OCI-LY1 (cell line): Measurements from ENCODE around the gene VAV3.

ENCODE experiments used
- H2AFZ ChIP-seq: fragments of 200-600 bp; sonication (generic), shearing (Covaris generic); 2 replicates; pipeline ENCODE4 v1.6.0; 2014; ENCODE audit warnings: antibody characterized with exemption, mild to moderate bottlenecking, low read length
- H3F3A ChIP-seq: fragments of 200-600 bp; sonication (generic), shearing (Covaris generic); 2 replicates; pipeline ENCODE4 v1.6.0; 2014; ENCODE audit warnings: mild to moderate bottlenecking, antibody characterized with exemption, low read length, moderate library complexity; ENCODE audit not compliant: insufficient read depth
- H3K27ac ChIP-seq: fragments of 200-600 bp; sonication (generic); 2 replicates; pipeline ENCODE4 v1.5.1; 2014; ENCODE audit warnings: low read length, mixed run types, mild to moderate bottlenecking, low read depth; ENCODE audit not compliant: poor library complexity, severe bottlenecking
- H3K27me3 ChIP-seq: fragments of 200-600 bp; sonication (generic); 2 replicates; pipeline ENCODE4 v1.6.0; 2014; ENCODE audit warnings: antibody characterized with exemption, mild to moderate bottlenecking, low read length, moderate library complexity; ENCODE audit not compliant: insufficient read depth
- H3K36me3 ChIP-seq: fragments of 200-600 bp; sonication (generic); 2 replicates; pipeline ENCODE4 v1.6.1; 2014; ENCODE audit warnings: mild to moderate bottlenecking, antibody characterized with exemption, low read length, moderate library complexity, mixed read lengths; ENCODE audit not compliant: insufficient read depth
- H3K4me1 ChIP-seq: fragments of 200-600 bp; sonication (generic); 2 replicates; pipeline ENCODE4 v1.5.1; 2014; ENCODE audit warnings: mild to moderate bottlenecking, low read length, moderate library complexity; ENCODE audit not compliant: insufficient read depth, severe bottlenecking
- H3K4me2 ChIP-seq: fragments of 200-600 bp; sonication (generic), shearing (Covaris generic); 2 replicates; pipeline ENCODE4 v1.6.1; 2014; ENCODE audit warnings: low read length
- H3K4me3 ChIP-seq: fragments of 200-600 bp; sonication (generic); 2 replicates; pipeline ENCODE4 v1.5.1; 2014; ENCODE audit warnings: low read length, low read depth, mild to moderate bottlenecking, mixed read lengths; ENCODE audit not compliant: poor library complexity, severe bottlenecking
- H3K79me2 ChIP-seq: fragments of 200-600 bp; shearing (Covaris generic); 2 replicates; pipeline ENCODE4 v1.6.1; 2016; ENCODE audit warnings: mixed run types, low read length, mixed read lengths; ENCODE audit not compliant: insufficient read depth
- H3K9ac ChIP-seq: fragments of 200-600 bp; sonication (generic), shearing (Covaris generic); 2 replicates; pipeline ENCODE4 v1.6.1; 2014; ENCODE audit warnings: mild to moderate bottlenecking, low read length, mixed read lengths
- H3K9me2 ChIP-seq: fragments of 200-600 bp; sonication (generic), shearing (Covaris generic); 2 replicates; pipeline ENCODE4 v1.6.1; 2014; ENCODE audit warnings: low read depth, mild to moderate bottlenecking, low read length, mixed read lengths
- H3K9me3 ChIP-seq: fragments of 200-600 bp; shearing (Covaris generic); 2 replicates; pipeline ENCODE4 v1.6.1; 2014; ENCODE audit warnings: low read length, mixed read lengths
- H4K20me1 ChIP-seq: fragments of 200-600 bp; sonication (generic), shearing (Covaris generic); 2 replicates; pipeline ENCODE4 v1.6.0; 2016; ENCODE audit warnings: mild to moderate bottlenecking, low read length; ENCODE audit not compliant: insufficient read depth
- CTCF ChIP-seq: fragments of 200-600 bp; sonication (generic), shearing (Covaris generic); IDR thresholded peaks from 2 replicates; pipeline ENCODE4 v1.5.1; 2017; ENCODE audit warnings: mild to moderate bottlenecking, antibody characterized with exemption, low read length, moderate library complexity, mixed read lengths
- EZH2 ChIP-seq: fragments of 200-600 bp; sonication (generic), shearing (Covaris generic); IDR thresholded peaks from 2 replicates; pipeline ENCODE4 v1.8.0; 2017; ENCODE audit warnings: borderline replicate concordance, mixed run types, mild to moderate bottlenecking, antibody characterized with exemption, low read length, moderate library complexity, mixed read lengths

Gene VAV3

GRCh38 chr1:107831921-107832320 lies 133.1 kb downstream of the VAV3 start:
- Histone ChIP-seq H3K27ac (no peak overlapping the region), H3K27me3 (no peaks in the 10 kb centered on the region), H3K4me3 (no peak overlapping the region), H3K4me2 (no peak overlapping the region), H3K4me1 (peaks cover 83% of the 10 kb centered on the region), H2AFZ (no peak overlapping the region), H3K9me2 (no peaks in the 10 kb centered on the region), H4K20me1 (no peaks in the 10 kb centered on the region), H3K36me3 (no peaks in the 10 kb centered on the region), H3F3A (no peaks in the 10 kb centered on the region), H3K9ac (no peak overlapping the region), H3K9me3 (no peaks in the 10 kb centered on the region), H3K79me2 (no peaks in the 10 kb centered on the region)
- TF ChIP-seq CTCF (no peak), EZH2 (no peak)

GRCh38 chr1:107830526-107830925 lies 134.5 kb downstream of the VAV3 start:
- no peak overlapping the region for H3K4me3 ChIP-seq
- no peaks in the 10 kb centered on the region for H3K9me3 ChIP-seq
- no peak overlapping the region for H2AFZ ChIP-seq
- H3K9me2 ChIP-seq: no peaks in the 10 kb centered on the region
- H3K4me2 ChIP-seq: no peak overlapping the region
- no peaks in the 10 kb centered on the region for H3K79me2 ChIP-seq
- H3K27ac ChIP-seq: peak overlapping the region; percentile 95
- H3K36me3 ChIP-seq: no peaks in the 10 kb centered on the region
- no peaks in the 10 kb centered on the region for H3K27me3 ChIP-seq
- H3K9ac ChIP-seq: no peak overlapping the region
- H3F3A ChIP-seq: no peaks in the 10 kb centered on the region
- no peaks in the 10 kb centered on the region for H4K20me1 ChIP-seq
- TF ChIP-seq EZH2 (no peak), CTCF (no peak)
- H3K4me1 ChIP-seq: peaks cover 83% of the 10 kb centered on the region

- H3K27me3 ChIP-seq: no peaks in the 10 kb centered on the region
- H3K79me2 ChIP-seq: no peaks in the 10 kb centered on the region
- TF ChIP-seq EZH2: no peak
- H3K27ac ChIP-seq: peak overlapping the region; percentile 95
- H3K36me3 ChIP-seq: no peaks in the 10 kb centered on the region
- H3K4me1 ChIP-seq: peaks cover 83% of the 10 kb centered on the region
- no peaks in the 10 kb centered on the region for H3K9me3 ChIP-seq
- peak overlapping the region; percentile 60; the same call in 1 of the 2 replicates for H3K4me2 ChIP-seq
- no peaks in the 10 kb centered on the region for H3F3A ChIP-seq
- H2AFZ ChIP-seq: no peak overlapping the region
- no peak overlapping the region for H3K4me3 ChIP-seq
- H3K9ac ChIP-seq: peak overlapping the region; percentile 55
- no peaks in the 10 kb centered on the region for H4K20me1 ChIP-seq
- H3K9me2 ChIP-seq: no peaks in the 10 kb centered on the region
Measured at GRCh38 chr1:107830075-107830474, 134.9 kb downstream of the VAV3 start.

GRCh38 chr1:107829036-107829770 lies 135.8 kb downstream of the VAV3 start:
- Histone ChIP-seq H3K27ac (peak overlapping the region; percentile 95), H3K79me2 (no peaks in the 10 kb centered on the region)

More at GRCh38 chr1:107829036-107829770, 135.8 kb downstream of the VAV3 start:
- TF ChIP-seq EZH2 (no peak), CTCF (no peak)
- Histone ChIP-seq H3F3A (no peaks in the 10 kb centered on the region), H3K27me3 (no peaks in the 10 kb centered on the region), H3K4me2 (peak overlapping the region; percentile 60), H4K20me1 (no peaks in the 10 kb centered on the region), H3K9ac (peak overlapping the region; percentile 55), H3K36me3 (no peaks in the 10 kb centered on the region), H3K9me2 (no peaks in the 10 kb centered on the region), H3K4me3 (peak overlapping the region; percentile 36), H3K9me3 (no peaks in the 10 kb centered on the region), H2AFZ (peak overlapping the region; percentile 53; the same call in 1 of the 2 replicates), H3K4me1 (peaks cover 78% of the 10 kb centered on the region)
